HEK293T (cell line): ENCODE data around the gene WDR27.

Experiments used
- CTCF ChIA-PET: fragments of 350-600 bp; formaldehyde crosslinking; extraction: SDS; loops from one replicate; lab custom pipeline; 2021; ENCODE audit warnings: antibody characterized with exemption, inconsistent platforms; lab: Yijun Ruan, JAX
- POLR2A ChIA-PET: fragments of 350-600 bp; formaldehyde crosslinking; extraction: SDS; loops from one replicate; lab custom pipeline; 2020; ENCODE audit warnings: antibody characterized with exemption, inconsistent platforms; lab: Yijun Ruan, JAX
- DNase-seq: peaks from one replicate; pipeline ENCODE4 v3.0.0; 2012; ENCODE audit warnings: mixed read lengths; ENCODE audit errors: extremely low spot score
- ARNT ChIP-seq: fragments of 450-650 bp; IDR thresholded peaks from 2 replicates; pipeline ENCODE4 v1.6.1; 2017; ENCODE audit warnings: mild to moderate bottlenecking
- BHLHE40 ChIP-seq: fragments of 450-650 bp; IDR thresholded peaks from 2 replicates; pipeline ENCODE4 v1.6.1; 2016; ENCODE audit warnings: mild to moderate bottlenecking, moderate library complexity, borderline replicate concordance
- CTBP1 ChIP-seq: fragments of 450-650 bp; IDR thresholded peaks from 2 replicates; pipeline ENCODE4 v1.6.1; 2016; ENCODE audit warnings: borderline replicate concordance
- ELF4 ChIP-seq: fragments of 450-650 bp; IDR thresholded peaks from 2 replicates; pipeline ENCODE4 v1.6.1; 2017; ENCODE audit warnings: antibody characterized with exemption
- FOXA1 ChIP-seq: fragments of 450-650 bp; IDR thresholded peaks from 2 replicates; pipeline ENCODE4 v1.6.1; 2016; ENCODE audit warnings: mild to moderate bottlenecking
- FOXK2 ChIP-seq: fragments of 450-650 bp; IDR thresholded peaks from 2 replicates; pipeline ENCODE4 v1.6.1; 2016; ENCODE audit warnings: mild to moderate bottlenecking
- FOXM1 ChIP-seq: fragments of 450-650 bp; IDR thresholded peaks from 2 replicates; pipeline ENCODE4 v1.6.1; 2017; ENCODE audit warnings: mild to moderate bottlenecking, borderline replicate concordance
- HDGF ChIP-seq: fragments of 450-650 bp; IDR thresholded peaks from 2 replicates; pipeline ENCODE4 v1.6.1; 2017; ENCODE audit warnings: antibody characterized with exemption, borderline replicate concordance
- L3MBTL2 ChIP-seq: fragments of 450-650 bp; conservative IDR thresholded peaks from 2 replicates; pipeline ENCODE4 v1.6.1; 2016; ENCODE audit warnings: mild to moderate bottlenecking
- LEF1 ChIP-seq: fragments of 450-650 bp; IDR thresholded peaks from 2 replicates; pipeline ENCODE4 v1.6.1; 2017; ENCODE audit warnings: mild to moderate bottlenecking, borderline replicate concordance
- NFRKB ChIP-seq: fragments of 450-650 bp; IDR thresholded peaks from 2 replicates; pipeline ENCODE4 v1.6.1; 2016; ENCODE audit warnings: mild to moderate bottlenecking, moderate library complexity
- SP1 ChIP-seq: fragments of 450-650 bp; IDR thresholded peaks from 2 replicates; pipeline ENCODE4 v1.6.1; 2017
- SUZ12 ChIP-seq: fragments of 450-650 bp; IDR thresholded peaks from 2 replicates; pipeline ENCODE4 v1.6.1; 2016; ENCODE audit warnings: mild to moderate bottlenecking
- TARDBP ChIP-seq: fragments of 450-650 bp; IDR thresholded peaks from 2 replicates; pipeline ENCODE4 v1.6.1; 2016
- ZNF384 ChIP-seq: fragments of 450-650 bp; IDR thresholded peaks from 2 replicates; pipeline ENCODE4 v1.6.1; 2016
- TF ChIP-seq, protein P1 (sequence below): fragments of 450-650 bp; IDR thresholded peaks from 2 replicates; pipeline ENCODE4 v1.6.1; 2016

WDR27 gene

GRCh38 chr6:169652896-169653295 is 48.9 kb downstream of the WDR27 start:
- POLR2A ChIA-PET = no interaction called here
- TF ChIP-seq SP1 (no peak), L3MBTL2 (no peak), SUZ12 (no peak), LEF1 (no peak), ARNT (no peak), TARDBP (no peak), HDGF (no peak), FOXA1 (no peak), ELF4 (no peak), FOXK2 (no peak), BHLHE40 (no peak), NFRKB (no peak), ZNF384 (no peak), FOXM1 (no peak), CTBP1 (no peak)
- TF ChIP-seq, protein P1, sequence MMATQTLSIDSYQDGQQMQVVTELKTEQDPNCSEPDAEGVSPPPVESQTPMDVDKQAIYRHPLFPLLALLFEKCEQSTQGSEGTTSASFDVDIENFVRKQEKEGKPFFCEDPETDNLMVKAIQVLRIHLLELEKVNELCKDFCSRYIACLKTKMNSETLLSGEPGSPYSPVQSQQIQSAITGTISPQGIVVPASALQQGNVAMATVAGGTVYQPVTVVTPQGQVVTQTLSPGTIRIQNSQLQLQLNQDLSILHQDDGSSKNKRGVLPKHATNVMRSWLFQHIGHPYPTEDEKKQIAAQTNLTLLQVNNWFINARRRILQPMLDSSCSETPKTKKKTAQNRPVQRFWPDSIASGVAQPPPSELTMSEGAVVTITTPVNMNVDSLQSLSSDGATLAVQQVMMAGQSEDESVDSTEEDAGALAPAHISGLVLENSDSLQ = no peak
- DNase-seq = no peak
- CTCF ChIA-PET = no interaction called here

GRCh38 chr6:169651498-169651897 is 50.3 kb downstream of the WDR27 start:
- ChIA-PET POLR2A (no interaction called here), CTCF (no interaction called here)
- no peak for TF ChIP-seq NFRKB
- TF ChIP-seq, protein P1 = no peak
- TF ChIP-seq SUZ12 = no peak
- TF ChIP-seq ARNT = no peak
- TF ChIP-seq HDGF = no peak
- TF ChIP-seq LEF1 = no peak
- no peak for TF ChIP-seq CTBP1
- TF ChIP-seq FOXA1 = no peak
- no peak for TF ChIP-seq FOXM1
- TF ChIP-seq FOXK2 = no peak
- no peak for TF ChIP-seq ZNF384
- no peak for TF ChIP-seq BHLHE40
- TF ChIP-seq ELF4 = no peak
- no peak for TF ChIP-seq SP1
- TF ChIP-seq L3MBTL2 = no peak
- no peak for TF ChIP-seq TARDBP
- no peak for DNase-seq

DNA sequence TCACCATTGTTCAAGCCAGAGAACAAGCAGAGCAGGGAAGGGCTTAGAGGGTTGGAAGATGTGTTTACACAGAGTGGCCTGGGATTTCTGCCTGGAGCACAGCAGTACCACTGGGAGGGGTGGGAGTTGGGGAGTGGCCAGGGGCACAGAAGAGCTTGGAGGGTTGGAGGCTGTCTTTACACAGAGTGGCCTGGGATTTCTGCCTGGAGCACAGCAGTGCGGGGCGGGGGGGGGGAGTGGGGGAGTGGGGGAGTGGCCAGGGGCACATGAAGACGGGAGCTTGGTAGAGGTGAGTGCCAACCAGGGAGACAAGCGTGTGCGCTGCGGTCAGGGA is 50.9 kb downstream of the WDR27 start:
- no peak for DNase-seq
- TF ChIP-seq FOXK2 (no peak), CTBP1 (no peak), TARDBP (no peak), SP1 (no peak), L3MBTL2 (no peak), LEF1 (no peak), ELF4 (no peak), FOXM1 (no peak), HDGF (no peak), ARNT (no peak), ZNF384 (no peak), FOXA1 (no peak), SUZ12 (no peak), NFRKB (no peak)
- TF ChIP-seq, protein P1 = no peak
- ChIA-PET POLR2A (no interaction called here), CTCF (no interaction called here)

- ChIA-PET POLR2A (no interaction called here), CTCF (no interaction called here)
- no peak for DNase-seq
- no peak for TF ChIP-seq SP1
Measured at GRCh38 chr6:169650241-169650958, 51.4 kb downstream of the WDR27 start.

DNA sequence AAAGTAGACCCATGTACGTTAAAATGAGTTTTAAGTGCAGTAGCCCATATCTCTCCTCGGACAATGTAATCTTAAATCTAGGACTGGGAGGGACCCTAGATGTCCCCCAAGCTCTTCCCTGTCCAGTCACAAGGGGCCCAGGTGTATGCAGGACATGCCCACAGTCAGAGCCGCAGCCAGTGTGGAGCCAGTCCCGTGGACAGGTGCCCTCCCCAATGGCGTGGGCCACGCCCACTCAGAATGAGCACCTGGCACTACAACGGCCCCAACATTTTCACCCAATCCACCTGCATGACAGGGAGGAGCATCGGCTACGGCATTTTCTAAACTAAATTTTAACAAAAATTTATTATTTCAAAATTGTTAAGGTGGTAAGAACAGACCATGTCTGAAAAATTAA is 53.2 kb downstream of the WDR27 start:
- DNase-seq = no peak
- ChIA-PET CTCF (no interaction called here), POLR2A (no interaction called here)
- TF ChIP-seq TARDBP (no peak), SUZ12 (no peak), HDGF (no peak), FOXK2 (no peak), FOXA1 (no peak), NFRKB (no peak), FOXM1 (no peak), BHLHE40 (no peak), LEF1 (no peak), ARNT (no peak), ZNF384 (no peak), L3MBTL2 (no peak), ELF4 (no peak), SP1 (no peak), CTBP1 (no peak)
- TF ChIP-seq, protein P1 = no peak
